ENCODE data around the gene PRELID1.

The PRELID1 gene

GRCh38 chr5:177306674-177307543 is 3.3 kb downstream of the PRELID1 start:
- no peak overlapping the region for H3K4me3 ChIP-seq (ENCODE audit: low read depth, low read length)

DNA sequence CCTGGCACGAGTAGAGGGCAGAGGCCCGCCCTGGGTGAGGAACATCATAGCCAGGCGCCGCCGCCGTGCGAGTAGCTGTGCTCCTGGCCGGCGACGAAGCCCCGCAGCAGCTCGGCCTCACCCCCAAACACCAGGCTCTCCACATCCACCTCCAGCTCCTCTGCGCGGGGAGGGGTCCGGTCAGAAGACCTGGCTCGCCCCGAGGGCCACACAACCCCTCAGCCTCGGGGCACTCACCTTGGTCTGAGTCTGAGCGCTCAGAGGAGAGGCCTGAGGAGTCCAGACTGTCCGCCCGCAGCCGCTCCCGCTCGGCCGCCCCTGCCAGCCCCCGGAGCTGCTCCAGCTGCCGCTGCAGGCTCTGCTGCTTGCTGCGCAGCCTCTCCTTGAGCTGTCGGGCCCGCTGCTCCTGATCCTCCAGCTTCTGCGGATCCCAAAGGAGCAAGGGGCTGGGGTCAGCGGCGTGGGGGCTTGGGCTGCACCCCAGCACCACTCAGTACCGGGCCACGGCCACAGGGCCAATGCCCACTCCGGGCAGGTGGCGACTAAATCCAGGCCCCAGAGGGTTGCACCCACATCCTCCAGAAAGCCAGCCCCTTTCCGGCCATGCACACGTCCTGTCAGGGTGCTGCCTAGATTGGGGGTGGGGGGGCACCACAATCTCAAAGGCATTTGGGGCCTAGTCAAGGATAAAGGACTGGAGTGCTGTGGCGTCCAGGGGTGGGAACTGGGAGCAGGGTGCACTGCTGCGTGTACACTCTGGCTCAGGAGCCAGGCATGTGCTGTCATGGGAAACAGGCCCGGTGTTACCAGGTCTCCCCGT is 4.2 kb downstream of the PRELID1 start:
- Histone ChIP-seq H3K27me3 (ENCODE audit: insufficient read depth, low read length) (no peaks in the 10 kb centered on the region), H3K4me3 (ENCODE audit: low read depth, low read length) (no peak overlapping the region), H3K27ac (ENCODE audit: low read depth, low read length) (peak overlapping the region; percentile 56; the same call in 1 of the 2 replicates), H3K79me2 (ENCODE audit: control insufficient read depth, insufficient read depth, low read length, unreplicated experiment) (peaks cover 51% of the 10 kb centered on the region), H3K36me3 (ENCODE audit: insufficient read depth, low read length) (no peaks in the 10 kb centered on the region), H3K4me1 (ENCODE audit: control insufficient read depth, insufficient read depth, low read length, unreplicated experiment) (peaks cover 33% of the 10 kb centered on the region), H2AFZ (ENCODE audit: low read length, unreplicated experiment) (no peak overlapping the region)

More at GRCh38 chr5:177306674-177307543, 3.3 kb downstream of the PRELID1 start:
- Histone ChIP-seq H3K79me2 (ENCODE audit: control insufficient read depth, insufficient read depth, low read length, unreplicated experiment) (peaks cover 59% of the 10 kb centered on the region), H3K27ac (ENCODE audit: low read depth, low read length) (peak overlapping the region; percentile 56; the same call in 1 of the 2 replicates), H3K4me1 (ENCODE audit: control insufficient read depth, insufficient read depth, low read length, unreplicated experiment) (peaks cover 36% of the 10 kb centered on the region), H3K27me3 (ENCODE audit: insufficient read depth, low read length) (no peaks in the 10 kb centered on the region), H3K36me3 (ENCODE audit: insufficient read depth, low read length) (no peaks in the 10 kb centered on the region), H2AFZ (ENCODE audit: low read length, unreplicated experiment) (no peak overlapping the region)

DNA sequence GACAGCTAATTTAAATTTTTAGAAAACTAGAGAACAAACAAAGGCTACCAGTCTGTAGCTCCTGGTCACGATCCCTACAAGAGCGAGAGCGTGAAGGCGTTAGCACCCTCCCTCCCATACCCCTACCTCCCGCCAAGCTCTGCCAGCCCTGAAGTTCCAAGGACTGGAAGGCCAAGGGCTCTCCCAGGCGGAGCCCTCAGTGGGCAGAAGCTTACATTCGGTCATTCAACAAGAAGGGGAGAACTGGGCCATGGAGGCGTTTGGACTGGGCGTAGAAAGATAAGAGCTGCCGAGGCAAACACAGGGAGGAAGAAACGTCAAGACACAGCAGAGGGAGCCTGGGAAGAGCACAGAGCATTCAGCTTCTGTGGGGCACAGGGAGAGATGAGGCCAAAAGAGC is 5.1 kb downstream of the PRELID1 start:
- Histone ChIP-seq H3K79me2 (ENCODE audit: control insufficient read depth, insufficient read depth, low read length, unreplicated experiment) (peaks cover 41% of the 10 kb centered on the region), H3K27ac (ENCODE audit: low read depth, low read length) (no peak overlapping the region)

GRCh38 chr5:177309351-177310191 is 6.0 kb downstream of the PRELID1 start:
- Histone ChIP-seq H3K36me3 (ENCODE audit: insufficient read depth, low read length) (no peaks in the 10 kb centered on the region), H3K4me1 (ENCODE audit: control insufficient read depth, insufficient read depth, low read length, unreplicated experiment) (peaks cover 36% of the 10 kb centered on the region), H2AFZ (ENCODE audit: low read length, unreplicated experiment) (no peak overlapping the region), H3K4me3 (ENCODE audit: low read depth, low read length) (no peak overlapping the region), H3K27me3 (ENCODE audit: insufficient read depth, low read length) (no peaks in the 10 kb centered on the region), H3K27ac (ENCODE audit: low read depth, low read length) (no peak overlapping the region), H3K79me2 (ENCODE audit: control insufficient read depth, insufficient read depth, low read length, unreplicated experiment) (peaks cover 34% of the 10 kb centered on the region)

More for the DNA sequence above, 5.1 kb downstream of the PRELID1 start:
- no peaks in the 10 kb centered on the region for H3K27me3 ChIP-seq (ENCODE audit: insufficient read depth, low read length)
- no peak overlapping the region for H3K4me3 ChIP-seq (ENCODE audit: low read depth, low read length)
- no peaks in the 10 kb centered on the region for H3K36me3 ChIP-seq (ENCODE audit: insufficient read depth, low read length)
- no peak overlapping the region for H2AFZ ChIP-seq (ENCODE audit: low read length, unreplicated experiment)
- H3K4me1 ChIP-seq (ENCODE audit: control insufficient read depth, insufficient read depth, low read length, unreplicated experiment) = peaks cover 36% of the 10 kb centered on the region

- H2AFZ ChIP-seq (ENCODE audit: low read length, unreplicated experiment) = no peak overlapping the region
- H3K79me2 ChIP-seq (ENCODE audit: control insufficient read depth, insufficient read depth, low read length, unreplicated experiment) = peaks cover 26% of the 10 kb centered on the region
- no peaks in the 10 kb centered on the region for H3K36me3 ChIP-seq (ENCODE audit: insufficient read depth, low read length)
- H3K4me1 ChIP-seq (ENCODE audit: control insufficient read depth, insufficient read depth, low read length, unreplicated experiment) = peaks cover 28% of the 10 kb centered on the region
- H3K27ac ChIP-seq (ENCODE audit: low read depth, low read length) = no peak overlapping the region
- no peaks in the 10 kb centered on the region for H3K27me3 ChIP-seq (ENCODE audit: insufficient read depth, low read length)
- peak overlapping the region; percentile 78 for H3K4me3 ChIP-seq (ENCODE audit: low read depth, low read length)
Observed at GRCh38 chr5:177310332-177310731, 6.7 kb downstream of the PRELID1 start.

DNA sequence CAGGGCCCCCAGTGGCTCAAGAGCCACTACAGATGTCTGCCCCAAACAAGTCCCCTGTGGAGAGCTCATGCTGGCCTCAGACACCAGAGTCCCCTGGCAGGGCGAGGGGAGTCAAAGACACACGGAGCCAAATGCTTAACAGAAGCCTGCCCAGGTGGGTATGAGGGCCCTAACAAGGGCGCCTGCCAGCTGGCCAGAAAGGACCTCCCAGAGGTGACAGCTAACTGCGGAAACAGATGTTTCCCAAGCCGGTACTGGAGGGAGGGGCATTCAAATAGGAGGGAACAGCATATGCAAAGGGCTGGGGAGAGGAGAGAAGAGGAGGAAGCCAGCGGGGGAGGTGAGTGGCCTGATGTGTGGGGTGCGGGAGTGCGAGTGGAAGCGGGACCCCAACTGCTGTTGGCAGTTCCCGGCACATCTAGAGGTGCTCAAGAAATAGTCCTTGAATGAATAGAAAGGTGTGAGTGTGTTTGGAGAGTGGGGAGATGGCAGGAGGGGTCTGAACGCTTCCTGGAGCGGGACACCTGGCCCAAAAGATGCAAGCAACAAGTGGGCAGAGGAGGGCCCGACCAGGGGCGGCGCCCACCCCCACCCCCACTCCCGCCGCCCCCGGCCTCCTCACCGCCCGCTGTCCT is 7.3 kb downstream of the PRELID1 start:
- Histone ChIP-seq H2AFZ (ENCODE audit: low read length, unreplicated experiment) (no peak overlapping the region), H3K4me1 (ENCODE audit: control insufficient read depth, insufficient read depth, low read length, unreplicated experiment) (peaks cover 23% of the 10 kb centered on the region), H3K36me3 (ENCODE audit: insufficient read depth, low read length) (no peaks in the 10 kb centered on the region), H3K27ac (ENCODE audit: low read depth, low read length) (no peak overlapping the region), H3K79me2 (ENCODE audit: control insufficient read depth, insufficient read depth, low read length, unreplicated experiment) (peaks cover 21% of the 10 kb centered on the region), H3K4me3 (ENCODE audit: low read depth, low read length) (peak overlapping the region; percentile 78), H3K27me3 (ENCODE audit: insufficient read depth, low read length) (no peaks in the 10 kb centered on the region)

DNA sequence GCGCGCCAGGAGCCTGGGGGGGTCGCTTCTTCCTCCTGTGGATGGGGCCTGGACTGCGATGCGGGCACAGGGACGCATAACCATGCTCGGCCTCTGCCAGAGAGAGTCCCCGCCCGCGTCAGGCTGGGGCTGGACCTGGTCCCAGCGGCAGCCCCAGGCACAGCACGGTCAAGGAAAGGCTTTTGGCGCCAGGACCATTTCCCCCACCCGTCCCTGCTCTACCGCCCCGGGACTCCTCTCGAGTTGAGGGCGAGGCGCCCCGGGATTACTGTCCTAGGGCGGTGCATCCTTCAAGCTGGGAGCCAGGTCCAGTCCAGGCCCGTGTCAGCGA is 7.8 kb downstream of the PRELID1 start:
- Histone ChIP-seq H3K79me2 (ENCODE audit: control insufficient read depth, insufficient read depth, low read length, unreplicated experiment) (peaks cover 18% of the 10 kb centered on the region), H3K27ac (ENCODE audit: low read depth, low read length) (peak overlapping the region; percentile 8; the same call in 1 of the 2 replicates), H3K27me3 (ENCODE audit: insufficient read depth, low read length) (no peaks in the 10 kb centered on the region), H3K4me3 (ENCODE audit: low read depth, low read length) (peak overlapping the region; percentile 78), H3K4me1 (ENCODE audit: control insufficient read depth, insufficient read depth, low read length, unreplicated experiment) (peaks cover 20% of the 10 kb centered on the region), H2AFZ (ENCODE audit: low read length, unreplicated experiment) (peak overlapping the region; percentile 63), H3K36me3 (ENCODE audit: insufficient read depth, low read length) (no peaks in the 10 kb centered on the region)

- Histone ChIP-seq H3K4me3 (ENCODE audit: low read depth, low read length) (peak within 1 kb of the TSS; percentile 78), H3K27ac (ENCODE audit: low read depth, low read length) (peak within 1 kb of the TSS; percentile 61), H3K36me3 (ENCODE audit: insufficient read depth, low read length) (no peaks in the 10 kb centered on the region), H2AFZ (ENCODE audit: low read length, unreplicated experiment) (peak within 1 kb of the TSS; percentile 63), H3K79me2 (ENCODE audit: control insufficient read depth, insufficient read depth, low read length, unreplicated experiment) (peaks cover 18% of the 10 kb centered on the region), H3K27me3 (ENCODE audit: insufficient read depth, low read length) (no peaks in the 10 kb centered on the region), H3K4me1 (ENCODE audit: control insufficient read depth, insufficient read depth, low read length, unreplicated experiment) (peaks cover 16% of the 10 kb centered on the region)
Observed at GRCh38 chr5:177311723-177312648, 8.4 kb downstream of the PRELID1 start, which contains the start of gene MXD3. Gene MXD3, minus strand, starts transcription at chr5:177311898. Its CDS starts 68 bp downstream, at chr5:177311830.

- H3K27ac ChIP-seq (ENCODE audit: low read depth, low read length) = peak overlapping the region; percentile 28; the same call in 1 of the 2 replicates
- H3K27me3 ChIP-seq (ENCODE audit: insufficient read depth, low read length) = no peaks in the 10 kb centered on the region
- no peaks in the 10 kb centered on the region for H3K36me3 ChIP-seq (ENCODE audit: insufficient read depth, low read length)
- peaks cover 10% of the 10 kb centered on the region for H3K4me1 ChIP-seq (ENCODE audit: control insufficient read depth, insufficient read depth, low read length, unreplicated experiment)
- peaks cover 18% of the 10 kb centered on the region for H3K79me2 ChIP-seq (ENCODE audit: control insufficient read depth, insufficient read depth, low read length, unreplicated experiment)
- peak overlapping the region; percentile 62 for H2AFZ ChIP-seq (ENCODE audit: low read length, unreplicated experiment)
- H3K4me3 ChIP-seq (ENCODE audit: low read depth, low read length) = peak overlapping the region; percentile 78
Observed at GRCh38 chr5:177312649-177313181, 9.1 kb downstream of the PRELID1 start.
